HG02852 (cell line): ENCODE data around the gene ZNF576.
"Not testable (repeated sequence)": the region's sequence is repeated elsewhere in the genome, so short reads cannot be mapped to it uniquely, and the experiment has no call there.

Experiments
- ATAC-seq: cut with Tn5 transposase; IDR thresholded peaks from one replicate; pipeline ENCODE4 v1.9.1; 2021; ENCODE audit warnings: mild to moderate bottlenecking, moderate library complexity; ENCODE audit not compliant: unreplicated experiment

The ZNF576 gene

DNA sequence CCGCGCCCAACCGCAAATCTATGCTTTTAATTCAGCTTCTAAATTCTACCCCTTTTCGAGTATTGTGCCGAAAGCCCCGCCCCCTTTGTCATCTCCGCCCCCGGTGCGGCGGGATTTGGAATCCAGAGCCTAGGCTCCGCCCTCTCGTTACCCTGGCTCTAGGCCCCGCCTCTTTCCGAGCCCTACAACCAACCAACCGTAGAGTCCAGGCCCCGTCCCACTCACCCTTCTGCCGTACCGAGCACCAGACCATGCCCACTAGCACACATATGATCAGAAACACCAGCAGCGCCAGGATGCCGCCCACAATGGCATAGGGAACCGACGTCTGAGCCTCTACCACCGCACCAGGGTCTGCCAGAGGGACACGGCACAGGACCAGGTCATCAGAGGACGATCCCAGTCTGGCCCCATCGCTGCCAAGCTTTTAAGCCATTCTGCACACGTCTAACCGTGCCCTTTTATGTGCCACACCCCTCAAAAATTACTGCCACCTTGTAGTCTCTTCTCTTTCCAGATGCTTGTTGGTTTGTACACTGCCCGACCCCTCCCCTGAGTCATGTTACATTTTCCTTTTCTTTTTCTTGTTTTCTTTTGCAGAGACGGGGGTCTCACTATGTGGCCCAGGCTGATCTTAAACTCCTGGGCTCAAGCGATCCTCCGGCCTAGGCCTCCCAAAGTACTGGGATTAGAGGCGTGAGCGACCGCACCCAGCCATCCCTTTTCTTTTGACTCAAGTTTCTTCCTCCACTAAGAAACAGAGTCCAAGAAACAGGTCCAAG is 27.7 kb downstream of the ZNF576 start:
- ATAC-seq, result no peak

DNA sequence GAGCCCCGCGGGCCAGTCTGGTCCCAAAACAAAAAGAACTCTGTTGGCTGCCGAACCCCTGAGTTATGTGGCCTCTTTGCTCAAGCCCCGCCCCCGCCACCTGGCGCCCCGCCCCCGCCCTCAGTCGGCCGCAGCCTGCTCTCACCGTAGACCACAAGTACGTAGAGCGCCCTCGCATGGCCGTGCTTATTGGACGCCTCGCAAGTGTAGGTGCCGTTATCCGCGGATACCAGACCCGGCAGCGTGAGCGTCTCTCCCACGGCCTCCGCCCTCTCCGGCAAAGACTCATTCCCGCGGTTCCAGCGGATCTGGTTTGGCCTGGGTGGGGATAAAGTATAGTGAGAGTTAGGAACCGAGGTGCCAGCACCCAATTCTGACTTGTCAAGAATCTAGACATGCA is 28.5 kb downstream of the ZNF576 start:
- ATAC-seq, result no peak

DNA sequence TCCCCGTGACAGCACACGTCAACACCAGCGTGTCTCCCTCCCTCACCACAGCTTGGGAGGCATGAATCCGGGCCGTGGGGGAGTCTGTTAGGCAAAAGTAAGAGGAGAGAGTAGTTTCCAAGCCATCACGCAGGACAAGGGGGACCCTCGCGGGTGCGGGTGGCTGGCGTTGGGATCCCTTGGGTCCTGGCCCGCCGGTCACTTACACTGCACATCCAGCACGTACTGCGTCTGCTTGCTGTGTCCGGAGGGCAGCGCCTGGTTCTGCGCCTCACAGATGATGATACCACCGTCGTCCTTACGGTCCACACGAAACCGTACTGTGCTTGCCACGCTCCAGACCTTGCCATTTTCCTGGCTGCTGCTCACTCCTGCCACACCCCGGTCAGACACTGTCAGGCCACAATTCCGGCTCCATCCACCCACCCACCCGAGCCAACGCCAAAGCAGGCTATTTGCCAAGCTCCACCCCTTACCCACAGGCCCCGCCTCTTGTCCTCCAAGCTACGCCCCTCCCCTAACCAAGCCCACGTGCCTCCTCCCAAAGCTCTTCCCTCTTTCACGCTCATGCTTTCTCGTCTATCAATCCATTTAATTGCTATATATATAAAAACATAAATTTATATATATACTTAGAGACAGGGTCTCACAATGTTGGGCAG is 29.7 kb downstream of the ZNF576 start:
- no peak for ATAC-seq

DNA sequence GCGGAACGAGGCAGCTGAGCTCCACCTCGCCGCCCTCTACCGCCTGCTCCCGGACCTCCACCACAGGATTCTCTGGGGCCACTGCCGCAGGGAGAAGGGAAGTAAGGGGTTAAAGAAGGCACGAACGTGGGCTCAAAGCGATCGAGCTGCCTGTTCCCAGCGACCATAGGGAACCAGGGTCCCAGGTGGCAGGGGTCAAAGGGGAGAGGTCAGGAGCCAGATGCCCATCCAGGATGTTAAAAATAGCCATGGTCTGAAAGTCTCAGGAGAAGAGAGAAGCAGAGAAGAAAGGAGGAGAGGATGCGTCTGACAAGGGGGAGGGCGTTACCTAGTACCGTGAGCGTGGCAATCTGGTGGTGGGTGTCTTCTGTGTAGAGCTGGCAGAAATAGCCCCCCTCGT is 30.4 kb downstream of the ZNF576 start:
- no peak for ATAC-seq

DNA sequence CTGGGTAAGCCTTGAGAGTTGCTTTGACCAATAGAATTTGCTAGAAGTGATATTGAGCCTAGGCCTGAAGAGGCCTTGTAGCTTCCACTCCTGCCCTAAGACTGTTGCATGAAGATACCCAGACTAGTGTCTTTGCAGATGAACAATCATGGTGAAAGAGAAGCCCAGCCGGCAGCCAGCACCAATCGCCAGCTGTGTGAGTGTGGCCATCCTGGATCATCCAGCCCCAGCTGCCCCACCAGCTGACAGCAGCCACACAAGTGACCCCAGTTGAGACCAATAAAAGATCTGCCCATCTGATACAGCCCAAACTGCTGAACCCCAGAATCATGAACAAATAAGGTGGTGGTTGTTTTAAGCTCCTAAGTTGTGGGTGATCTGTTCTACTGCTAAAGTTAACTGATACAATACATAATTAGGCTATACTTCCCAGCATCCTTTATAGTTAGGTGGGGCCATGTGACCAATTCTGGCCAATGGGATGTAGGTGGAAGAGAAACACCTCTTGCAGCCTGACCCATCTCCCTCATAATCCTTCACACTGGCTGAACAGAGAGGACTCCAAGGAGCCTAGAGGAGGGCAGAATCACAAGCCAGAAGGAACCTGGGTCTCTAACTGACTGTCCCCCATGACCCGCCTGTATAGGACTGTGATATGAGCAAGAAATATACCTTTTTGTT is 32.4 kb downstream of the ZNF576 start:
- no peak for ATAC-seq

DNA sequence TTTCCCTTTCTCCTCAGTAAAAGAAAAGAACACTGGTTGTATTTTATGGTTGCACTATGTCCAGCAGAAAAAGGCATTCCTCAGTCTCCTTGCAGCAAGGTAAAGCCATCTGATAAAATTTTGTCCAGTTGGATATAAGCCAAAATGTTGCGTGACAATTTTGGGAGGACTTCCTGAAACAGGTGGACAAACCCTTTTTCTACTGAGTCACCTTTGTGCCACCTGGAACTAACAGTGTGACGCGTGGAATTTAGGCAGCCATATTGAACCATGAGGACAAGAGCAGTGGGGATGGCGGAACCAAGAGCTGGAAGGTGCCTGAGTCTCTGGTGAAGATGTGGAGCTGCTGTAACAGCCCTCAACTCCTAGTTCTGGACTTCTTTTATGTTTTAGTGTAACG is 35.1 kb downstream of the ZNF576 start:
- ATAC-seq, result no peak

DNA sequence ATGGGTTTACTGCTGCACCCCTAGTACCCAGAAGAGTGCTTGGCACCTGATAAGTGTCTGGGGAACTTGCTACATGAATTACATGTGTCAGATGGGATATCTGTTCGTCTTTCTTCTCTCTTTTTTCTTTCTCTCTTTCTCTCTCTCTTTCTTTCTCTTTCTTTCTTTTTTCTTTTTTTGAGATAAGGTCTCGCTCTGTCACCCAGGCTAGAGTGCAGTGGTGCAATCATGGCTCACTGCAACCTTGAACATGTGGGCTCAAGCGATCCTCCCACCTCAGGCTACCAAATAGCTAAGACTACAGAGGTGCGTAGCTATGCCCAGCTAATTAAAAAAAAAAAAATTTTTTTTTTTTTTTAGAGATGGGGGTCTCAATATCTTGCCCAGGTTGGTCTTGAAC is 37.1 kb downstream of the ZNF576 start:
- ATAC-seq, result no peak

DNA sequence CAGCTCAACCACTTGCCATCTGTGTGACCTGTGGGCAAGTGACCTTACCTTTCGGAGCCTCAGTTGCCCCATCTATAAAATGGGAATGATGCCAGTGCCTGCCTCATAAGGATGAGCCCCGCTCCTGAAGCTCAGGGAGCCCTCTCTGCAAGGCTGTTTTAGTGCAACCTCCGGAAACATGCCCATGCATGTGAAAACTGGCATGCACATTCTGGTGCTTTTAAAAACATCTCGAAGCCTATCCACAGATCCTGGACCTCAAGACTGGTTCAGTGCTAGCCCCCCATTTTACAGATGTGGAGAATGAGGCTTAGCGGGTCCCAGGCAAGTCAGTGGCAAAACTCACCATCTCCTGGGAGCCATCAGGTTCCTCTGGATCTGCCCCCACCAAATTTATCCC is 37.7 kb downstream of the ZNF576 start:
- no peak for ATAC-seq

DNA sequence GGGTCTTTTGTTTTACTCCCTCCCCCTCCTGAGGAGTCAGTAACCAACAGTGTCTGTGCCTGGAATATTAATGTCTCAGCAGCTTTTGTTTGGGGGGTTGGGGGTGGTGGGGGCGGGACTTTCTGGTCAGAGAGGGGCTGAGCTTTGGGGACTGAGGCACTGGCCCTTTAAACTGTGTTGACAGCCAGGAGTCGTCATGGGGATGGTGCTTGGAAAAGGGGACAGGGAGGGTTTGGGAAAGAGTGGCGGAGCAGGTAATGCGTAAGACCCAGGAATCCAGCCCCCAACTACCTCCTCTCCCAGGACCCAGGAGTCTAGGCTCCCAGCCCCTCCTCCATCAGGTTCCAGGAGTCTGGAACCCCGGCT is 38.1 kb downstream of the ZNF576 start:
- no peak for ATAC-seq

DNA sequence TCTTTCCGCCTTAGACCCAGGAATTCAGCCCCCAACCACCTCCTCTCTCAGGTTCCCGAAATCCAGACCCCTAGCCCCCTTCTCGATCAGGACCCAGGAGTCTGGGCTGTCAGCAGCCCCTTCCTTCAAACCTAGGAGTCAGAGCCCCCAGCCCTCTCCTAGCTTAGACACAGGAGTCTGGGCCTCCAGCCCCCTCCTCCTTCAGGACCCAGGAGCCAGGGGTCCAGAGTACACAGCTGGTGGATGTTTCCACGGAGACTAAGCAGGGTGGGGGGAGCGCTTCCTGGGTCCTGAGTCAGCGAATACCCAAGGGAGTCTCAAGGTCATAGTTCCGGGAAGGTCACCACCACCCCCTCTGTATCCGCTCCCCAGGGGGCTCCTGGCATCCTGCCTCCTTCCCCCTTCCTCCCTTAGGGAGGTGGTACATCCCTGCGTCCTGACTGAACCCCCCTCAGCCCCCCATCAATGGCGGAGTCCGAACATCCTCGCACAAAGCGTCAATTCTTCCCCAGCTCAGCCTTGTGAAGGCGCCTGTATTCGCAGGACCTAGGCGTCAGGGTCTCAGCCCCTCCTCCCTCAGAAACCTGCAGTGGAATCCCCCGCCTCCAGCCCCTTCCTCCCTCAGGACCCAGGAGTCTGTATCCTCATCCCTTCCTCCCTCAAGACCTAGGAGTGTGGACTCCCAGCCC is 38.6 kb downstream of the ZNF576 start:
- no peak for ATAC-seq

DNA sequence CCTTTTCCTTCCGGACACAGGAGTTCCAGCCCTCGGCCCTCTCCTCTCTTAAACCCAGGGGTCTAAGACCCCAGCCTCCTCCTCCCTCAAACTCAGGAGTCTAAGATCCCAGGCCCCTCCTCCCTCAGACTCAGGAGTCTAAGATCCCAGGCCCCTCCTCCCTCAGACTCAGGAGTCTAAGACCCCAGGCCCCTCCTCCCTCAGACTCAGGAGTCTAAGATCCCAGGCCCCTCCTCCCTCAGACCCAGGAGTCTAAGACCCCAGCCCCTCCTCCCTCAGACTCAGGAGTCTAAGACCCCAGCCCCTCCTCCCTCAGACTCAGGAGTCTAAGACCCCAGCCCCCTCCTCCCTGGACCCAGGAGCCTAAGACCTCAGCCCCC is 39.2 kb downstream of the ZNF576 start:
- ATAC-seq, result not testable (repeated sequence)

DNA sequence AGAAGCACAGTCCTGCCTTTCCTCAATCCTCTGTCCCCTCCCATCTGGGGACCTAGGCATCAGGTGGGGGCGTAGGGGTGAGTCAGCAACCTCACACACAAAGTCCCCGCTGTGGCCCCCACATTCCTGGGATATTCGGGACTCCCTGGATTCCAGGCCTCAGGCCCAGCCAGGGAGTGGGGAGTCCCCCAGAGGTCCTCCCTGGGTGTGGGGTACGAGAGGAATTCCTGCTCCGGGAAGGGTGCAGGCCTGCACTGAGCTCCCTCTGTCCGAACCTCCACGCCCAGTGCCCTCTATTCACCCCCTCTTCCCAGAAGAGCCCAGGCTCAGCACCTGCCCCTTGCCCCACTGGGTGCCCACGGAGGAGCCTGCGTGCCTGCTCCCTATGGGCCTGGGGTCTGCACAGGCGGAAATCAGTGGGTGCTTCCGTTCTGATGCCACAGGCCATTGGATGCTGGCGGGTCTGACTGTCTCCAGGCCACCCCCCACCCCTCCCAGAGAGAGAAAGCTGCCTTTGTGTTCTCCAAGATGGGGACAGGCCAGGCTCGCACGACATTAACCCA is 39.8 kb downstream of the ZNF576 start:
- no peak for ATAC-seq

DNA sequence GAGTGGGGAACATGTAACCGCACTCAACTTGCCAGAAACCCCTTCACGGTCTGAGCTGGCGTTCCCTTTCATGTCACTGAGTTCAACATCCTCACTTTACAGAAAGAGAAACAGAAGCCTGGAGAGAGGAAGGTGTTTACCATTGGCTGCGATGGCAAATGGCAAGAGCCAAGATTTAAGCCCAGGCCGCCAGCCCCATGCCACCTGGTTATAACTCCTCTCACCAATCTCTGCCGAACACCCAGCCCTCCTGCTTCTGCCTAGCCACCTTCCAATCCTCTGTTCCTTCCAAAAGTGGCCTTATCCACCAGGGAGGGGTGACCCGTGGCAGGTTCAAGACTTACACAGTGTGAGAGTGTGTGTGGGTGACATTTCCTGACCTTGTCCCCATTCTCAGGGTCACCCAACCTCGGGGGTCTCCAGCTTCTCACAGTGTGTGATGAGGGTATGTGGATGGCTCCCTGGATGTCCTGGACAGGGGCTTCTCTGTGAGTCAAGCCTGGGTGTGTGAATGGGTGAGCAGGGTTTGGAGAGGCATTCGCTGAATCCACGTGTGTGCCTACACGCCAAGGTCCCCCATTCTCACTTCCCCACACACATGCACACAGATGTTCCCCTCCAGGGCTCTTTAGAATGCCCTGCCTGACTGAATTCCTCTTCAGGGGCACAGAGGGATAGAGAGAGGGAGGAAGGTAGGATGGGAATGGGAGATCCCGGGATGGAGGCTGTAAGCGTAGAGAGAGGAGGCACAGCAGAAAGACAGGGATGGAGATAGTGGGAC is 42.0 kb downstream of the ZNF576 start:
- ATAC-seq, result no peak

DNA sequence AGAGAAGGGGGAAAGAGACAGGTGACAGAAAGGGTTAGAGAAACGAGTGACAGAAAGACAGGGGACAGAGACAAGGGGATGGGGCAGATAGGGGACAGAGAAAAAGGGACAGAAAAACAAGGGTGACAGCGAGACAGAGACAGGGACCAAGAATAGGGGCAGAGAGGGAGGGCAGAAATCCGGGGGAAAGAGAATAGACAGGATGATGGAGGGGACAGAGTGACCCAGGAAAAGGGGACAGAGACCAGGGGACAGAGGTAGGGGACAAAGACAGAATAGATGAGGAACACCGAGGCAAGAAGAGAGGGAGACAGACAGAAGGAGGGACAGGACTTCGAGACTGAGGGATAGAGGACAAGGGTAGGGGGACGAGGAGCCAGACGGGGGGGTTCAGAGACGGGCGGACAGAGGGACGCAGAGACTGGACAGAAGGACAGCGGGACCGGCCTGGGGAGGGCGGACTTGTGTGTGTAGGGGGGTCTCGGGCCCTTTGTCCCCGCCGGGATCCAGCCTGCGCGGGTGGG is 42.7 kb downstream of the ZNF576 start:
- no peak for ATAC-seq

DNA sequence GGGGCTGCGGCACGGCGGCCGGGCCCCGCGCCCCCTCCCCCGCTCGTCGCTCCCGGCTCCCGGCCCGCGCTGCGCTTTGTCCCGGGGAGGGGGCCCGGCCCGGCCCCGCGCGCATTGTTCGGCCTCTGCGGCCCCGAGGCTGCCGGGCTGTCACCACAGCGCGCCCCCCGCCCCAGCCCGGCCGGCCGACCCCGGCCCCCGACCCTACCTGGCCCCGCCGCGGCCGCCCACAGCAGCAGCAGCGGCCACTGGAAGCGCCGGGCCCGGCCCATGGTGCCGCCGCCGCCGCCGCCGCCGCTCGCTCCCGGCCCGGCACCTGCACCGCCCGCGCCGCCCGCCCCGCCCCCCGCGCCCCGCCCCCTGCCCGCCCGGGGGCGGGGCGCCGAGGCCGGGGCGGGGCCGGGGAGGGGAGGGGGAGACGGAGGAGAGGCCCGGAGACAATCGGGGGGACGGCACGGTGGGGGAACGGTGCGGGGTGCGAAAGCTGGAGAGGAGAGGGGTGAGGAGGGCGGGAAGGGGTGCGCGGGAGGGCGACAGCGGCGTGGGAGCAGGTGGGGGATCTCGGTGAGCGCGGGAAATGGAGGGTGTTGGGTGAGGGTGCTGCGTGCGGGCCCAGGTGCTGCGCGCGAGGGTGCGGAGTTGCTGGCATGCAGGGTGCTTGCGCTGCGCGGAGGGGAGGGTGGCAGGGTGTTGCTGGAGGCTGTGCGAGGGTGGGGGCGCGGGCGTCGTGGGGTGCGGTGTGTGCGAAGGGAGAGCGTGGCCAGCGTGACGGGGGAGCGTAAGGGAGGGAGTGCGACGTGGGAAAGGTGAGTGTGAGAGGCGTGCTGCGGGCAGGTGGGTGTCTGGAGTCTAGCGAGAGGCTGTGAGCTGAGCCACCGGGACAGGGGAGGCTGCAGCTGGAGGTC is 43.4 kb downstream of the ZNF576 start, which contains the start of gene CADM4:
Gene CADM4 (minus strand): TSS at position 332 of the 905 bp plus-strand sequence. CDS start 60 bp downstream, at position 272.
- ATAC-seq, result no peak

DNA sequence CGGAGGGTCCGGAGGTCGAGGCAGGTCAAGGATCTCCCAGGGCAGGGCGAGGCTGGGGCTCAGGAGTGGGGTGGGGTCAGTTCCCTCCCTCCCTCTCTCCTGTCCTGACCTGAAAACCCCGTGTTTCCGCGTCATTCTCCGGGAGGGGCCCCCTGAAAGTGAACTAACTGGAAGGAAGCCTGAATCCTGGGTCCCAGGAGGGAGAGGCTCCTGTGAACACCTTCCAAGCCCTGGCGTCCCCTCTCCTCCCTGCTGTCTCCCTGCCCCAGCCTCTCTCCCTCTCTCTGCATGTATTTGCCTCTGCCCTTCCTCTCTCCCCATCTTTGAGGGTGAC is 44.0 kb downstream of the ZNF576 start:
- no peak for ATAC-seq

DNA sequence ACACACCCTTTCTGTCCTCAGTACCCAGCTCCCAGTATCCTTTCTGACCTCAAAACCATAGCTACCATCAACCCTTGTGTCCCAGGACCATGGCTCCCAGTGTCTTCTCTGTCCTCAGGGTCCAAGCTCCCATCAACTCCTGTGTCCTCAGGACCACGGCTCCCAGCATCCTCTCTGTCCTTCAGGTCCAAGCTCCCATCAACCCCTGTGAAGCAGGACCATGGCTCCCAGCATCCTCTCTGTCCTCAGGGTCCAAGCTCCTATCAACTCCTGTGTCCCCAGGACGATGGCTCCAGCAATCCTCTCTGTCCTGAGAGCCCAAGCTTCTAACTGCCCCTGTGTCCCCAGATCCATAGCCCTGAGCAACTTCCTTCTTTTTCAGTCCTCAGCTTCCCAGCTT is 44.9 kb downstream of the ZNF576 start:
- ATAC-seq, result no peak

DNA sequence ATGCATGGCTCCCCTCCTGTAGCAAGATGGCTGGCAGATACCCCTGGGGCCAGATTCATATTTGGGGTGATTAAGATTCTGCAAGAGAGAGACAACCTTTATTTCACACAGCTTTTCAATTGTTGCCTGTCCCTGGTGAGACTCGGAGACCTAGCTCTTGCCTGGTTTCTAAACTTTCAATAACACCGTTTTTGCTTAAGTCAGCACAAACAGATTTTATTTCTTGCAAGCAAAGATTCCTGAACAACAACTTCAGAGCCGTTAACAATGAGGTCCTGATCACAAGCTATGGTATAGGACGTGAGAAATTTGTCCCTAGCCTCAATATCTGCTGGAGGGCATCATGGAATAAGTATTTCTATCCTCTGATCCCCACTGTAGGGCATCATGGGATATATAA is 46.1 kb downstream of the ZNF576 start:
- ATAC-seq, result no peak

DNA sequence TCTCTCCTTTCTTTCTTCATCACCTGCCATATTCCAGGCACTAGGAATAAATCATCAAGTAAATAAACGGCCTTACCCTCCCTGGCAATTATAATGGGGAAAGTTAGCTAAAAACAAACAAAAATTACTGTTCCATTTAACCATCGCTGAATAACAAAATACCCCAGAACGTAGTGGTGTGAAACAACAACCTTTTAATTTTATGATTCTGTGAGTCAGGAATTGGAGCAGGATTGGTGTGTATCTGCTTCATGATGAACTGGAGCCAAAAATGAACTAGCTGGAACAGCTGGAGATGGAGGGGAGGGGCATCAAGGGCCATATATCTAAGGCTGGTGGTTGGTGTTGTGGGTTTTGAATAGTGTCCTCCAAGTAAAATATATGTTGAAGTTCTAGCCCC is 46.9 kb downstream of the ZNF576 start:
- ATAC-seq, result no peak
